HepG2 (cell line): ENCODE results near the gene RAC3. TPM values are rescaled to one million over a fixed set of nuclear protein-coding genes. Genes with fewer than 3 reads are reported as not detected.

Experiments
- ARID5B ChIP-seq: IDR thresholded peaks from 2 replicates; pipeline ENCODE4 v1.4.0; 2020; ENCODE audit warnings: mild to moderate bottlenecking, missing genetic modification reagents
- FOSL2 ChIP-seq: sonication (generic); formaldehyde crosslinking; IDR thresholded peaks from 2 replicates; pipeline ENCODE4 v1.4.0; 2020; ENCODE audit warnings: missing genetic modification reagents
- HNRNPUL1 ChIP-seq: fragments of 200-400 bp; formaldehyde crosslinking; IDR thresholded peaks from 2 replicates; pipeline ENCODE4 v1.6.1; 2017; ENCODE audit warnings: low read depth, mild to moderate bottlenecking, low read length, moderate library complexity
- LCORL ChIP-seq, 2 experiments: fragments of 450-650 bp in 1 of 2; sonication (generic) in 1 of 2; formaldehyde crosslinking in 1 of 2; IDR thresholded peaks; 2 replicates each; pipeline versions ENCODE4 v1.5.0 to v1.6.1; 2017 to 2020; ENCODE audit warnings: antibody characterized with exemption in 1 of 2, missing genetic modification reagents in 1 of 2
- RBM39 ChIP-seq: fragments of 200-400 bp; formaldehyde crosslinking; IDR thresholded peaks from one replicate; pipeline ENCODE4 v1.6.1; 2018; ENCODE audit warnings: antibody characterized with exemption, mild to moderate bottlenecking, low read depth, low read length; ENCODE audit not compliant: poor library complexity, severe bottlenecking
- SALL2 ChIP-seq: sonication (generic); formaldehyde crosslinking; IDR thresholded peaks from 2 replicates; pipeline ENCODE4 v1.8.1; 2023; ENCODE audit warnings: mild to moderate bottlenecking, missing genetic modification reagents, inconsistent platforms
- SATB2 ChIP-seq: sonication (generic); formaldehyde crosslinking; IDR thresholded peaks from 2 replicates; pipeline ENCODE4 v1.5.0; 2020; ENCODE audit warnings: missing genetic modification reagents
- SKIL ChIP-seq: sonication (generic); formaldehyde crosslinking; IDR thresholded peaks from 2 replicates; pipeline ENCODE4 v1.8.0; 2022; ENCODE audit warnings: missing genetic modification reagents, mild to moderate bottlenecking, moderate library complexity, borderline replicate concordance
- THYN1 ChIP-seq: sonication (generic); formaldehyde crosslinking; IDR thresholded peaks from 2 replicates; pipeline ENCODE4 v1.8.1; 2023; ENCODE audit warnings: low read depth, mild to moderate bottlenecking, moderate library complexity, missing genetic modification reagents, borderline replicate concordance
- ZFP1 ChIP-seq: IDR thresholded peaks from 2 replicates; pipeline ENCODE4 v1.6.1; 2016
- ZHX2 ChIP-seq, 2 experiments: sonication (generic) in 1 of 2; formaldehyde crosslinking in 1 of 2; IDR thresholded peaks; 2 replicates each; pipeline versions ENCODE4 v1.6.1 to v1.9.0; 2014 to 2022; ENCODE audit warnings: antibody characterized with exemption in 1 of 2, borderline replicate concordance in 1 of 2, inconsistent platforms in 1 of 2, low read depth in 1 of 2, missing genetic modification reagents in 1 of 2
- ZNF468 ChIP-seq: sonication (generic); formaldehyde crosslinking; IDR thresholded peaks from 2 replicates; pipeline ENCODE4 v1.8.0; 2022; ENCODE audit warnings: mild to moderate bottlenecking, moderate library complexity, missing genetic modification reagents
- ZNF512 ChIP-seq: sonication (generic); formaldehyde crosslinking; IDR thresholded peaks from 2 replicates; pipeline ENCODE4 v1.4.0; 2020; ENCODE audit warnings: mild to moderate bottlenecking, missing genetic modification reagents
- ZNF709 ChIP-seq: sonication (generic); formaldehyde crosslinking; IDR thresholded peaks from 2 replicates; pipeline ENCODE4 v1.5.0; 2020; ENCODE audit warnings: mild to moderate bottlenecking, missing genetic modification reagents
- polyA plus RNA-seq, 8 experiments: library from polyadenylated mRNA; depleted of rRNA in 3 of 8; stranded (reverse) in 7 of 8; unstranded in 1 of 8; fragments of >200 nt; fragmentation: Illumina TruSeq in 4 of 8; extraction: Trizol in 4 of 8; gene quantifications; 2 replicates each; pipeline versions ENCODE4 v1.2.1 to v1.2.3, GENCODE V29; 2011 to 2016; ENCODE audit warnings: low read depth in 4 of 8, missing spikeins in 1 of 8, mixed read lengths in 1 of 8; ENCODE audit not compliant: insufficient read depth in 1 of 8
- total RNA-seq, 5 experiments: library from RNA; depleted of rRNA; stranded (reverse); fragments of >200 nt; fragmentation: Illumina TruSeq; extraction: Trizol; gene quantifications; 2 replicates each; pipeline ENCODE4 v1.2.3, GENCODE V29; 2016; ENCODE audit warnings: low read depth in 1 of 5

Gene RAC3
- total and polyA plus RNA-seq, 2 of the 13 experiments (the other 11 are each of a cell fraction or from before 2014, with no cell fraction given), result 10.5 to 21.3 TPM

GRCh38 chr17:82005701-82006348, 25.7 kb upstream of the RAC3 start (continued):
- TF ChIP-seq THYN1 (CRISPR knock-in tag), result no peak
- TF ChIP-seq SKIL, result 0 out of 2 replicates have a peak, but pooled peaks have one; percentile 28
- no peak for TF ChIP-seq ZHX2 (IDR thresholded peaks at IDR 0.05; ENCODE audit: low read depth)
- no peak for TF ChIP-seq ZHX2 (CRISPR knock-in tag; IDR thresholded peaks at IDR 0.05; ENCODE audit: borderline replicate concordance)
- TF ChIP-seq RBM39, result no peak
- no peak for TF ChIP-seq SALL2
- TF ChIP-seq ZNF709 (CRISPR knock-in tag), result no peak
- no peak for TF ChIP-seq HNRNPUL1
- no peak for TF ChIP-seq SATB2
- no peak for TF ChIP-seq LCORL (IDR thresholded peaks at IDR 0.05)
- TF ChIP-seq LCORL (CRISPR knock-in tag; IDR thresholded peaks at IDR 0.05), result no peak
- TF ChIP-seq ZNF512 (CRISPR knock-in tag), result no peak
- TF ChIP-seq FOSL2 (CRISPR knock-in tag), result no peak
- no peak for TF ChIP-seq ZFP1 (CRISPR knock-in tag)
- TF ChIP-seq ZNF468, result no peak
- TF ChIP-seq ARID5B (CRISPR knock-in tag), result no peak
